B cell (primary cell): ENCODE measurements around the gene GATAD2B.

Experiments
- EZH2 ChIP-seq: IDR thresholded peaks from 2 replicates; pipeline ENCODE4 v1.6.1; 2012; ENCODE audit warnings: borderline replicate concordance, low read depth, mild to moderate bottlenecking, moderate library complexity, low read length; ENCODE audit not compliant: insufficient read depth, poor library complexity, severe bottlenecking
- TF ChIP-seq, protein P1 (sequence below): fragments of 200-600 bp; IDR thresholded peaks from one replicate; pipeline ENCODE4 v1.8.0; 2022; ENCODE audit warnings: antibody characterized with exemption, mild to moderate bottlenecking

DNA sequence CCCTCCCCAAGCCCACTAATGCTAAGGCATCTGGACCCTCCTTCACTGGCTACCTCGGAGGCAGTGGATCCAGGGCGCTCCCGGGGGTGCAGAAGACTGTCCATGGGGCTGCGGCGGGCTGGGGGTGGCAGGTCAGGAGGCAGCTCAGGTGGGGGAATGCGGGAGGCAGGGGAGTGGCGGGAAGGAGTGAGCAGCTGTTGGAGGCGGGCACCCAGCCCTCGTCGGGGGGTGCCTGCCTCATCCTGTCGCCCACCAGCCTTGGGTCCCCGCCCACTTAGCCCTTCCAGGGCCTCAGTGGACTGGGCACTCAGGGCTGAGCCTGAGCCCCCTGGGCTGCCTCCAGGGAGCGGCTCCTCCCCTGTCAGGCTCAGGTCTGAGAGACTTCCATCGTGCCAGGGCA, 10.7 kb upstream of the GATAD2B start:
- TF ChIP-seq, protein P1, sequence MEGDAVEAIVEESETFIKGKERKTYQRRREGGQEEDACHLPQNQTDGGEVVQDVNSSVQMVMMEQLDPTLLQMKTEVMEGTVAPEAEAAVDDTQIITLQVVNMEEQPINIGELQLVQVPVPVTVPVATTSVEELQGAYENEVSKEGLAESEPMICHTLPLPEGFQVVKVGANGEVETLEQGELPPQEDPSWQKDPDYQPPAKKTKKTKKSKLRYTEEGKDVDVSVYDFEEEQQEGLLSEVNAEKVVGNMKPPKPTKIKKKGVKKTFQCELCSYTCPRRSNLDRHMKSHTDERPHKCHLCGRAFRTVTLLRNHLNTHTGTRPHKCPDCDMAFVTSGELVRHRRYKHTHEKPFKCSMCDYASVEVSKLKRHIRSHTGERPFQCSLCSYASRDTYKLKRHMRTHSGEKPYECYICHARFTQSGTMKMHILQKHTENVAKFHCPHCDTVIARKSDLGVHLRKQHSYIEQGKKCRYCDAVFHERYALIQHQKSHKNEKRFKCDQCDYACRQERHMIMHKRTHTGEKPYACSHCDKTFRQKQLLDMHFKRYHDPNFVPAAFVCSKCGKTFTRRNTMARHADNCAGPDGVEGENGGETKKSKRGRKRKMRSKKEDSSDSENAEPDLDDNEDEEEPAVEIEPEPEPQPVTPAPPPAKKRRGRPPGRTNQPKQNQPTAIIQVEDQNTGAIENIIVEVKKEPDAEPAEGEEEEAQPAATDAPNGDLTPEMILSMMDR = no peak
- TF ChIP-seq EZH2 = no peak
